Natural killer cell (primary cell): ENCODE data around the gene TUBE1. TPM values are rescaled to one million over a fixed set of nuclear protein-coding genes. Genes with fewer than 3 reads are reported as not detected.
"Not testable (repeated sequence)": the region's sequence is repeated elsewhere in the genome, so short reads cannot be mapped to it uniquely, and the experiment has no call there.

Experiments used
- ATAC-seq, 3 donors: fragments of 150-1000 bp in 2 of 3; fragments of 200-7000 bp in 1 of 3; cut with Tn5 transposase; 1 replicate in 1 of 3; 2 replicates in 2 of 3; pipeline ENCODE4 v1.10.0; 2021; ENCODE audit warnings: mild to moderate bottlenecking in 2 of 3, moderate library complexity in 2 of 3
- DNase-seq, 2 donors: peaks; one replicate each; pipeline versions ENCODE4 v3.0.0 to v3.0.0-alpha.2; 2013 to 2021; ENCODE audit warnings: mixed read lengths in 1 of 2
- H3K27ac ChIP-seq: one replicate; pipeline ENCODE4 v1.5.1; 2013; ENCODE audit warnings: mild to moderate bottlenecking, low read length
- H3K27me3 ChIP-seq: one replicate; pipeline ENCODE4 v1.6.1; 2013; ENCODE audit warnings: low read length; ENCODE audit not compliant: control insufficient read depth, insufficient read depth
- H3K36me3 ChIP-seq: one replicate; pipeline ENCODE4 v1.6.1; 2013; ENCODE audit warnings: low read length; ENCODE audit not compliant: control insufficient read depth, insufficient read depth
- H3K4me1 ChIP-seq: one replicate; pipeline ENCODE4 v1.6.1; 2013; ENCODE audit warnings: low read length; ENCODE audit not compliant: control insufficient read depth, insufficient read depth
- H3K4me3 ChIP-seq: one replicate; pipeline ENCODE4 v1.5.1; 2013; ENCODE audit warnings: low read length
- H3K9me3 ChIP-seq: one replicate; pipeline ENCODE4 v1.6.1; 2013; ENCODE audit warnings: low read length; ENCODE audit not compliant: control insufficient read depth, insufficient read depth
- H3K27ac Mint-ChIP-seq, 2 donors: one replicate each; pipeline ENCODE4 v1.8.0; 2022; ENCODE audit warnings: mild to moderate bottlenecking in 2 of 2, mixed read lengths in 2 of 2, moderate library complexity in 1 of 2
- H3K27me3 Mint-ChIP-seq, 2 donors: one replicate each; pipeline ENCODE4 v1.8.0; 2022; ENCODE audit warnings: low read depth in 2 of 2, mixed read lengths in 2 of 2
- H3K36me3 Mint-ChIP-seq: one replicate; pipeline ENCODE4 v1.8.0; 2022; ENCODE audit warnings: mixed read lengths
- H3K4me1 Mint-ChIP-seq, 2 donors: one replicate each; pipeline ENCODE4 v1.8.0; 2022; ENCODE audit warnings: mixed read lengths in 2 of 2
- H3K4me3 Mint-ChIP-seq: one replicate; pipeline ENCODE4 v1.8.0; 2022; ENCODE audit warnings: mild to moderate bottlenecking, moderate library complexity, mixed read lengths
- H3K9me3 Mint-ChIP-seq, 2 donors: one replicate each; pipeline ENCODE4 v1.8.0; 2022; ENCODE audit warnings: mixed read lengths in 2 of 2
- WGBS: methylation state at CpG from one replicate; pipeline ENCODE4 v1.1.7; 2013; ENCODE audit warnings: missing lambda C conversion rate; ENCODE audit not compliant: insufficient coverage; 5-methylcytosine and 5-hydroxymethylcytosine counted together
- intact Hi-C: fragments of 100-400 bp; cut with micrococcal nuclease; formaldehyde crosslinking; loops from one replicate; pipeline ENCODE4 v1.14.2; 2022
- total RNA-seq, 4 donors: library from RNA; stranded (reverse); fragments of 120-200 nt in 1 of 4; gene quantifications; one replicate each; pipeline versions ENCODE4 v1.2.3 to v1.2.4, GENCODE V29; 2013 to 2022
- TF ChIP-seq, protein P1 (sequence below): fragments of 200-600 bp; IDR thresholded peaks from one replicate; pipeline ENCODE4 v1.8.0; 2022; ENCODE audit warnings: antibody characterized with exemption

The TUBE1 gene
- total RNA-seq, 3 donors from 2014 or later (not counting 1 experiment from before 2014, with no cell fraction given), result 15.6 to 31.2 (median 23.7) TPM

GRCh38 chr6:112050429-112050828 is 36.9 kb downstream of the TUBE1 start:
- intact Hi-C loops, result no loop called here
- H3K9me3 ChIP-seq, result no peaks in the 10 kb centered on the region
- no peak overlapping the region for H3K27ac ChIP-seq
- no peak for ATAC-seq
- H3K4me1 ChIP-seq, result no peaks in the 10 kb centered on the region
- no peak overlapping the region for H3K4me3 Mint-ChIP-seq
- H3K27ac Mint-ChIP-seq, result no peak overlapping the region
- no peaks in the 10 kb centered on the region for H3K36me3 Mint-ChIP-seq
- no peaks in the 10 kb centered on the region for H3K27me3 ChIP-seq
- no peaks in the 10 kb centered on the region for H3K4me1 Mint-ChIP-seq
- no peak for DNase-seq
- peaks cover 5 to 8% of the 10 kb centered on the region in 2 donors for H3K27me3 Mint-ChIP-seq
- TF ChIP-seq, protein P1, sequence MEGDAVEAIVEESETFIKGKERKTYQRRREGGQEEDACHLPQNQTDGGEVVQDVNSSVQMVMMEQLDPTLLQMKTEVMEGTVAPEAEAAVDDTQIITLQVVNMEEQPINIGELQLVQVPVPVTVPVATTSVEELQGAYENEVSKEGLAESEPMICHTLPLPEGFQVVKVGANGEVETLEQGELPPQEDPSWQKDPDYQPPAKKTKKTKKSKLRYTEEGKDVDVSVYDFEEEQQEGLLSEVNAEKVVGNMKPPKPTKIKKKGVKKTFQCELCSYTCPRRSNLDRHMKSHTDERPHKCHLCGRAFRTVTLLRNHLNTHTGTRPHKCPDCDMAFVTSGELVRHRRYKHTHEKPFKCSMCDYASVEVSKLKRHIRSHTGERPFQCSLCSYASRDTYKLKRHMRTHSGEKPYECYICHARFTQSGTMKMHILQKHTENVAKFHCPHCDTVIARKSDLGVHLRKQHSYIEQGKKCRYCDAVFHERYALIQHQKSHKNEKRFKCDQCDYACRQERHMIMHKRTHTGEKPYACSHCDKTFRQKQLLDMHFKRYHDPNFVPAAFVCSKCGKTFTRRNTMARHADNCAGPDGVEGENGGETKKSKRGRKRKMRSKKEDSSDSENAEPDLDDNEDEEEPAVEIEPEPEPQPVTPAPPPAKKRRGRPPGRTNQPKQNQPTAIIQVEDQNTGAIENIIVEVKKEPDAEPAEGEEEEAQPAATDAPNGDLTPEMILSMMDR, result no peak
- WGBS, result 100% methylated on average over 4 of the region's 5 CpGs
- H3K4me3 ChIP-seq, result no peak overlapping the region
- H3K9me3 Mint-ChIP-seq, result no peaks in the 10 kb centered on the region
- no peaks in the 10 kb centered on the region for H3K36me3 ChIP-seq

DNA sequence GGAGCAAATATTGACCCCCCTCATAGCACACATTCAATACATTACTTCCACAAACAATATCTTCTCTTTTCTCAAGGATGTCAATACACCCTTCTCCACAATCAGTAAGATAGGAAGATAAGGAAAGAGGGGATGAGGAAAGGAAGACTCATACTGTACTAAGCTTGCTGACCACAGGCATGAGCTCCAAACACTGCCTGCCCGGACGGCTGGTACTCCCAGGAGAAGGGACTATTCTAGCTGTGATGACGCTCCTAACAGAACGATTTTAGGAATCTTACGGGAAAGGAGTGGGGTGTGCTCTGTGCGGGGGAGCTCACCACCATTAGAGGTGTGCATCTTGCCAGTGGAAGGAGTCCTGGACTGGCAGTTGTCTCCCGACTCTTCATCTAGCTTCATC is 37.3 kb downstream of the TUBE1 start:
- Histone ChIP-seq H3K36me3 (no peaks in the 10 kb centered on the region), H3K4me3 (no peak overlapping the region), H3K27me3 (no peaks in the 10 kb centered on the region), H3K4me1 (no peaks in the 10 kb centered on the region), H3K27ac (no peak overlapping the region), H3K9me3 (no peaks in the 10 kb centered on the region)
- TF ChIP-seq, protein P1, result no peak
- peaks cover 2 to 5% of the 10 kb centered on the region in 2 donors for H3K27me3 Mint-ChIP-seq
- ATAC-seq (no peak), DNase-seq (no peak)
- WGBS, result 94% methylated on average over 7 of the region's 7 CpGs
- no peaks in the 10 kb centered on the region for H3K36me3 Mint-ChIP-seq
- intact Hi-C loops, result loop anchor here (10.0 kb wide), 1 partner anchor 565 kb away; the partner anchor contains the start of gene REV3L
- no peak overlapping the region for H3K27ac Mint-ChIP-seq
- H3K4me1 Mint-ChIP-seq, result no peaks in the 10 kb centered on the region
- H3K9me3 Mint-ChIP-seq, result no peaks in the 10 kb centered on the region
- H3K4me3 Mint-ChIP-seq, result no peak overlapping the region

DNA sequence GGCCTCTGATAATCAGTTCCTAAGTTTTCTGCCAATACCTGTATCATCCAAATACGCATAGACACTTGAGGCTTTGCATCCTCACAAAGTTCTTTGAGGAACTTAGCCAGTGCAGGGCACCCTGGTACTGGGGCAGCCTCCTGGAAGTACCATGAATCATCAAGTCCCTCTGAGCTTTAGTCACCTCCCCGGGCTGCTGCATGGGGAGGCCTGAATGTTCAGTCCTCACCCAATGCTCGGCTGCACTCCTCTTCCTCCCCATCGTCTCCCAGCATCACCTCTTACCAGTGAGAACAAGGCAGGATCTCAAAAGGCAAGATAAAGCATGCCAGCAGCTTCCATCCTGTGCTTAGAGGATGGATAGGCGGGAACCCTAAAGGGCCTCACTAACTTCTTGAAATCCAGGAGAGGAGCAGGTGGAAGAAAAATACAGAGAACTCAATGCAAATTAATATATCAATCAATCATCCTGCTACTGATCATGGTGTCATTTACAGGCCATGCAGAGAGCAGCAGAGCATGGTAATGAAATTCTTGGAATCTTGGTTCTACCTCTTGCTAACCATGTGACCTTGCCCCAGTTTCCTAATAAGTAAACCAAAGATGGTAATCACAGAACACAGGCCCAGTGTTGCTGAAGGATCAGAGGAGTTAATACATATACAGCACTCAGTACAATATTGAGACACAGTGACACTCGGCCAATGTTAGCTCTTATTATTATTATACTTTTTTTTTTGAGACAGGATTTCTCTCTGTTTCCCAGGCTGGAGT is 38.1 kb downstream of the TUBE1 start:
- no peaks in the 10 kb centered on the region for H3K36me3 Mint-ChIP-seq
- H3K4me1 ChIP-seq, result no peaks in the 10 kb centered on the region
- H3K27ac ChIP-seq, result no peak overlapping the region
- H3K36me3 ChIP-seq, result no peaks in the 10 kb centered on the region
- ATAC-seq (no peak), DNase-seq (no peak)
- H3K27ac Mint-ChIP-seq, result no peak overlapping the region
- no peaks in the 10 kb centered on the region for H3K9me3 Mint-ChIP-seq
- no peaks in the 10 kb centered on the region for H3K27me3 ChIP-seq
- H3K4me3 ChIP-seq, result no peak overlapping the region
- TF ChIP-seq, protein P1, result no peak
- H3K4me3 Mint-ChIP-seq, result no peak overlapping the region
- intact Hi-C loops, result loop anchor here (10.0 kb wide), 1 partner anchor 564 kb away; the partner anchor contains the start of gene REV3L
- WGBS, result 69% methylated on average over 5 of the region's 6 CpGs
- H3K27me3 Mint-ChIP-seq, result no peaks in the 10 kb centered on the region
- H3K4me1 Mint-ChIP-seq, result no peaks in the 10 kb centered on the region
- H3K9me3 ChIP-seq, result no peaks in the 10 kb centered on the region

DNA sequence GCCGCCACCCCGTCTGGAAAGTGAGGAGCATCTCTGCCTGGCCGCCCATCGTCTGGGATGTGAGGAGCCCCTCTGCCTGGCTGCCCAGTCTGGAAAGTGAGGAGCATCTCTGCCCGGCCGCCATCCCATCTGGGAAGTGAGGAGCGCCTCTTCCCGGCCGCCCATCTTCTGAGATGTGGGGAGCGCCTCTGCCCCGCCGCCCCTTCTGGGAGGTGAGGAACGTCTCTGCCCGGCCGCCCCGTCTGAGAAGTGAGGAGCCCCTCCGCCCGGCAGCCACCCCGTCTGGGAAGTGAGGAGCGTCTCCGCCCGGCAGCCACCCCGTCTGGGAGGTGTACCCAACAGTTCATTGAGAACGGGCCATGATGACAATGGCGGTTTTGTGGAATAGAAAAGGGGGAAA is 39.8 kb downstream of the TUBE1 start:
- ATAC-seq, H3K27ac Mint-ChIP-seq, H3K9me3 Mint-ChIP-seq, H3K9me3 ChIP-seq, H3K36me3 ChIP-seq, H3K27me3 Mint-ChIP-seq, H3K4me3 Mint-ChIP-seq, H3K36me3 Mint-ChIP-seq, H3K27me3 ChIP-seq, H3K4me1 ChIP-seq, H3K4me3 ChIP-seq, H3K27ac ChIP-seq, DNase-seq: not testable (repeated sequence)
- 97% methylated on average over 21 of the region's 25 CpGs for WGBS
- intact Hi-C loops, result loop anchor here (10.0 kb wide), 1 partner anchor 563 kb away; the partner anchor contains the start of gene REV3L
- peaks cover 5 to 11% of the 10 kb centered on the region in 2 donors for H3K4me1 Mint-ChIP-seq
